Measurements from ENCODE around the gene ASIC1. TPM values are rescaled to one million over a fixed set of nuclear protein-coding genes. Genes with fewer than 3 reads are reported as not detected.

Gene ASIC1
- total and polyA plus RNA-seq, 2 of the 13 experiments (the other 11 are each of a cell fraction or from before 2014, with no cell fraction given) = 0.44 to 1.5 TPM

DNA sequence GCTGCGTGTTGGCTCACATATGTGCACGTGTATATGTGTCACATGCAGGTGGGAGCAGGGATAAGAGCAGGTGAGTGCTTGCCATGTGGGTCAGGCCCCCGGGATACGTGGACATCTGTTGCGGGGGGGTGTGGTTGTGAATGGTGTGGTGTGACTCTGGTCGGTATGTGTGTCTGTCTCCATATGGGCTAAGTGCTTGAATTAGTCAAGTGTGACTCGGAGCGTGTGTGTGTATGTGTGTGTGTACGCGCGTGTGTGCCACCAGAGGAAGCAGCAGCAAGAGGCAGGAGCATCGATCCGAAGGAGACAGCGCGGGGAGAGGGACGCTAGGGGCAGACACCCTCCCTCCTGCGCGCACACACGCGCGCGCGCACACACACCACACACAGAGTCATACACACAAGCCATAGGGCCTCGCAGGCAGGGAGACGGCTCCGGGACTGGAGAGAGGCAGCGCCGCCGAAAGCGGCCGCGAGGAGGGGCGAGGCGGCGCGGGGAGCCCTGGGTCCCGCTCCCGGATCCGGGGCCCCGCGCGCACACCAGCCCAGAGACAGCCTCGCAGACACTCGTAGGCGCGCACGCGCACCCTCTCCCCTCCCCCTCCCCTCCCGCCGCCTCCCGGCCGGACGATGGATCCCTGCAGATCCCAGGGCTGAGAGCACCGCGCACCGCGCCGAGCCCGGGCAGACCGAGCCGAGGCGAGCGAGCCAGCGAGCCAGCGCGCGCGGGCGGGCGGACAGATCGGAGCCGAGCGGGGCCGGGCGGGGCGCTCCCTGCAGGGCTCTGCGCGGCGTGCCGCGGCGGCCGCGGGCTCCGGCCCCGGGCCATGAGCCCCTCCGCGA, at the start of gene ASIC1 (continued):
- TF ChIP-seq SNRNP70 (IDR thresholded peaks at IDR 0.05; ENCODE audit: low read depth, low read length) (no peak), MBNL3 (CRISPR knock-in tag; conservative IDR thresholded peaks at IDR 0.05) (no peak), RCOR2 (CRISPR knock-in tag; IDR thresholded peaks at IDR 0.05) (no peak), PRMT3 (CRISPR knock-in tag; IDR thresholded peaks at IDR 0.05; ENCODE audit: borderline replicate concordance, low read depth) (no peak), SOX6 (IDR thresholded peaks at IDR 0.05) (no peak), SOX6 (CRISPR knock-in tag; IDR thresholded peaks at IDR 0.05) (no peak), ZNF20 (CRISPR knock-in tag; IDR thresholded peaks at IDR 0.05) (no peak), PHF5A (CRISPR knock-in tag; IDR thresholded peaks at IDR 0.05; ENCODE audit: low read depth, unreplicated experiment) (no peak)
- TF ChIP-seq, protein P1, sequence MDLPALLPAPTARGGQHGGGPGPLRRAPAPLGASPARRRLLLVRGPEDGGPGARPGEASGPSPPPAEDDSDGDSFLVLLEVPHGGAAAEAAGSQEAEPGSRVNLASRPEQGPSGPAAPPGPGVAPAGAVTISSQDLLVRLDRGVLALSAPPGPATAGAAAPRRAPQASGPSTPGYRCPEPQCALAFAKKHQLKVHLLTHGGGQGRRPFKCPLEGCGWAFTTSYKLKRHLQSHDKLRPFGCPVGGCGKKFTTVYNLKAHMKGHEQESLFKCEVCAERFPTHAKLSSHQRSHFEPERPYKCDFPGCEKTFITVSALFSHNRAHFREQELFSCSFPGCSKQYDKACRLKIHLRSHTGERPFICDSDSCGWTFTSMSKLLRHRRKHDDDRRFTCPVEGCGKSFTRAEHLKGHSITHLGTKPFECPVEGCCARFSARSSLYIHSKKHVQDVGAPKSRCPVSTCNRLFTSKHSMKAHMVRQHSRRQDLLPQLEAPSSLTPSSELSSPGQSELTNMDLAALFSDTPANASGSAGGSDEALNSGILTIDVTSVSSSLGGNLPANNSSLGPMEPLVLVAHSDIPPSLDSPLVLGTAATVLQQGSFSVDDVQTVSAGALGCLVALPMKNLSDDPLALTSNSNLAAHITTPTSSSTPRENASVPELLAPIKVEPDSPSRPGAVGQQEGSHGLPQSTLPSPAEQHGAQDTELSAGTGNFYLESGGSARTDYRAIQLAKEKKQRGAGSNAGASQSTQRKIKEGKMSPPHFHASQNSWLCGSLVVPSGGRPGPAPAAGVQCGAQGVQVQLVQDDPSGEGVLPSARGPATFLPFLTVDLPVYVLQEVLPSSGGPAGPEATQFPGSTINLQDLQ (CRISPR knock-in tag; IDR thresholded peaks at IDR 0.05) = no peak
- TF ChIP-seq, protein P2, sequence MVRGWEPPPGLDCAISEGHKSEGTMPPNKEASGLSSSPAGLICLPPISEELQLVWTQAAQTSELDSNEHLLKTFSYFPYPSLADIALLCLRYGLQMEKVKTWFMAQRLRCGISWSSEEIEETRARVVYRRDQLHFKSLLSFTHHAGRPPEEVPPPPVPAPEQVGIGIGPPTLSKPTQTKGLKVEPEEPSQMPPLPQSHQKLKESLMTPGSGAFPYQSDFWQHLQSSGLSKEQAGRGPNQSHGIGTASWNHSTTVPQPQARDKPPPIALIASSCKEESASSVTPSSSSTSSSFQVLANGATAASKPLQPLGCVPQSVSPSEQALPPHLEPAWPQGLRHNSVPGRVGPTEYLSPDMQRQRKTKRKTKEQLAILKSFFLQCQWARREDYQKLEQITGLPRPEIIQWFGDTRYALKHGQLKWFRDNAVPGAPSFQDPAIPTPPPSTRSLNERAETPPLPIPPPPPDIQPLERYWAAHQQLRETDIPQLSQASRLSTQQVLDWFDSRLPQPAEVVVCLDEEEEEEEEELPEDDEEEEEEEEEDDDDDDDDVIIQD (CRISPR knock-in tag; IDR thresholded peaks at IDR 0.05; ENCODE audit: low read depth) = no peak
- TF ChIP-seq, protein P3, sequence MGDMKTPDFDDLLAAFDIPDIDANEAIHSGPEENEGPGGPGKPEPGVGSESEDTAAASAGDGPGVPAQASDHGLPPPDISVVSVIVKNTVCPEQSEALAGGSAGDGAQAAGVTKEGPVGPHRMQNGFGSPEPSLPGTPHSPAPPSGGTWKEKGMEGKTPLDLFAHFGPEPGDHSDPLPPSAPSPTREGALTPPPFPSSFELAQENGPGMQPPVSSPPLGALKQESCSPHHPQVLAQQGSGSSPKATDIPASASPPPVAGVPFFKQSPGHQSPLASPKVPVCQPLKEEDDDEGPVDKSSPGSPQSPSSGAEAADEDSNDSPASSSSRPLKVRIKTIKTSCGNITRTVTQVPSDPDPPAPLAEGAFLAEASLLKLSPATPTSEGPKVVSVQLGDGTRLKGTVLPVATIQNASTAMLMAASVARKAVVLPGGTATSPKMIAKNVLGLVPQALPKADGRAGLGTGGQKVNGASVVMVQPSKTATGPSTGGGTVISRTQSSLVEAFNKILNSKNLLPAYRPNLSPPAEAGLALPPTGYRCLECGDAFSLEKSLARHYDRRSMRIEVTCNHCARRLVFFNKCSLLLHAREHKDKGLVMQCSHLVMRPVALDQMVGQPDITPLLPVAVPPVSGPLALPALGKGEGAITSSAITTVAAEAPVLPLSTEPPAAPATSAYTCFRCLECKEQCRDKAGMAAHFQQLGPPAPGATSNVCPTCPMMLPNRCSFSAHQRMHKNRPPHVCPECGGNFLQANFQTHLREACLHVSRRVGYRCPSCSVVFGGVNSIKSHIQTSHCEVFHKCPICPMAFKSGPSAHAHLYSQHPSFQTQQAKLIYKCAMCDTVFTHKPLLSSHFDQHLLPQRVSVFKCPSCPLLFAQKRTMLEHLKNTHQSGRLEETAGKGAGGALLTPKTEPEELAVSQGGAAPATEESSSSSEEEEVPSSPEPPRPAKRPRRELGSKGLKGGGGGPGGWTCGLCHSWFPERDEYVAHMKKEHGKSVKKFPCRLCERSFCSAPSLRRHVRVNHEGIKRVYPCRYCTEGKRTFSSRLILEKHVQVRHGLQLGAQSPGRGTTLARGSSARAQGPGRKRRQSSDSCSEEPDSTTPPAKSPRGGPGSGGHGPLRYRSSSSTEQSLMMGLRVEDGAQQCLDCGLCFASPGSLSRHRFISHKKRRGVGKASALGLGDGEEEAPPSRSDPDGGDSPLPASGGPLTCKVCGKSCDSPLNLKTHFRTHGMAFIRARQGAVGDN (CRISPR knock-in tag; IDR thresholded peaks at IDR 0.05) = peak; percentile 62
- TF ChIP-seq, protein P4, sequence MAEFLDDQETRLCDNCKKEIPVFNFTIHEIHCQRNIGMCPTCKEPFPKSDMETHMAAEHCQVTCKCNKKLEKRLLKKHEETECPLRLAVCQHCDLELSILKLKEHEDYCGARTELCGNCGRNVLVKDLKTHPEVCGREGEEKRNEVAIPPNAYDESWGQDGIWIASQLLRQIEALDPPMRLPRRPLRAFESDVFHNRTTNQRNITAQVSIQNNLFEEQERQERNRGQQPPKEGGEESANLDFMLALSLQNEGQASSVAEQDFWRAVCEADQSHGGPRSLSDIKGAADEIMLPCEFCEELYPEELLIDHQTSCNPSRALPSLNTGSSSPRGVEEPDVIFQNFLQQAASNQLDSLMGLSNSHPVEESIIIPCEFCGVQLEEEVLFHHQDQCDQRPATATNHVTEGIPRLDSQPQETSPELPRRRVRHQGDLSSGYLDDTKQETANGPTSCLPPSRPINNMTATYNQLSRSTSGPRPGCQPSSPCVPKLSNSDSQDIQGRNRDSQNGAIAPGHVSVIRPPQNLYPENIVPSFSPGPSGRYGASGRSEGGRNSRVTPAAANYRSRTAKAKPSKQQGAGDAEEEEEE (CRISPR knock-in tag; IDR thresholded peaks at IDR 0.05; ENCODE audit: borderline replicate concordance) = no peak
- TF ChIP-seq, protein P5, sequence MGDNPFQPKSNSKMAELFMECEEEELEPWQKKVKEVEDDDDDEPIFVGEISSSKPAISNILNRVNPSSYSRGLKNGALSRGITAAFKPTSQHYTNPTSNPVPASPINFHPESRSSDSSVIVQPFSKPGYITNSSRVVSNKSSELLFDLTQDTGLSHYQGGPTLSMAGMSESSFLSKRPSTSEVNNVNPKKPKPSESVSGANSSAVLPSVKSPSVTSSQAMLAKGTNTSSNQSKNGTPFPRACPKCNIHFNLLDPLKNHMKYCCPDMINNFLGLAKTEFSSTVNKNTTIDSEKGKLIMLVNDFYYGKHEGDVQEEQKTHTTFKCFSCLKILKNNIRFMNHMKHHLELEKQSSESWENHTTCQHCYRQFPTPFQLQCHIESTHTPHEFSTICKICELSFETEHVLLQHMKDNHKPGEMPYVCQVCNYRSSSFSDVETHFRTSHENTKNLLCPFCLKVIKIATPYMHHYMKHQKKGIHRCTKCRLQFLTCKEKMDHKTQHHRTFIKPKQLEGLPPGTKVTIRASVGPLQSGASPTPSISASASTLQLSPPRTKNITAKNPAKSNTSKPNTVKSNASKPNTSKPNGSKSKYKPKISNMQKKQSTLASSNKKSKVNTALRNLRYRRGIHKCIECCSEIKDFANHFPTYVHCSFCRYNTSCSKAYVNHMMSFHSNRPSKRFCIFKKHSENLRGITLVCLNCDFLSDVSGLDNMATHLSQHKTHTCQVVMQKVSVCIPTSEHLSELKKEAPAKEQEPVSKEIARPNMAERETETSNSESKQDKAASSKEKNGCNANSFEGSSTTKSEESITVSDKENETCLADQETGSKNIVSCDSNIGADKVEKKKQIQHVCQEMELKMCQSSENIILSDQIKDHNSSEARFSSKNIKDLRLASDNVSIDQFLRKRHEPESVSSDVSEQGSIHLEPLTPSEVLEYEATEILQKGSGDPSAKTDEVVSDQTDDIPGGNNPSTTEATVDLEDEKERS (CRISPR knock-in tag; IDR thresholded peaks at IDR 0.05) = no peak

Measured in HepG2 (cell line).